HuH-7 (cell line): ENCODE measurements around the gene HMX2.
"Not testable (repeated sequence)": the region's sequence is repeated elsewhere in the genome, so short reads cannot be mapped to it uniquely, and the experiment has no call there.

ENCODE experiments used
- DNase-seq: peaks from one replicate; pipeline ENCODE4 v3.0.0; 2011; ENCODE audit warnings: low spot score

The HMX2 gene

GRCh38 chr10:123150986-123151736, 3.2 kb downstream of the HMX2 start:
- DNase-seq, result no peak

GRCh38 chr10:123151737-123152135, 3.8 kb downstream of the HMX2 start:
- no peak for DNase-seq

GRCh38 chr10:123153486-123154091, 5.7 kb downstream of the HMX2 start:
- no peak for DNase-seq

- DNase-seq, result peak; percentile 99
These were observed 6.3 kb downstream of the HMX2 start, which contains the start of gene BUB3 for GRCh38 chr10:123154092-123154710. TSS of gene BUB3 (plus strand) at chr10:123154402. CDS start at chr10:123154918, 516 bp downstream.

GRCh38 chr10:123154711-123155505, 7.0 kb downstream of the HMX2 start:
- DNase-seq, result no peak

- no peak for DNase-seq
These were observed 8.1 kb downstream of the HMX2 start for GRCh38 chr10:123156078-123156477.

GRCh38 chr10:123157210-123157609, 9.3 kb downstream of the HMX2 start:
- no peak for DNase-seq

GRCh38 chr10:123158682-123159081, 10.7 kb downstream of the HMX2 start:
- DNase-seq, result no peak

- DNase-seq, result no peak
These were observed 12.5 kb downstream of the HMX2 start for GRCh38 chr10:123160311-123160980.

GRCh38 chr10:123164319-123164718, 16.4 kb downstream of the HMX2 start:
- no peak for DNase-seq

GRCh38 chr10:123165445-123166072, 17.6 kb downstream of the HMX2 start:
- DNase-seq, result no peak

- DNase-seq, result no peak
These were observed 18.7 kb downstream of the HMX2 start for GRCh38 chr10:123166618-123167017.

- DNase-seq, result no peak
These were observed 23.0 kb downstream of the HMX2 start for GRCh38 chr10:123170961-123171360.

- not testable (repeated sequence) for DNase-seq
These were observed 23.7 kb downstream of the HMX2 start for GRCh38 chr10:123171616-123172015.

- DNase-seq, result no peak
These were observed 27.8 kb downstream of the HMX2 start for GRCh38 chr10:123175389-123176387.

- DNase-seq, result not testable (repeated sequence)
These were observed 30.5 kb downstream of the HMX2 start for GRCh38 chr10:123178390-123178789.

- DNase-seq, result no peak
These were observed 32.5 kb downstream of the HMX2 start for GRCh38 chr10:123180101-123181090.

- no peak for DNase-seq
These were observed 35.8 kb downstream of the HMX2 start for GRCh38 chr10:123183724-123184123.

GRCh38 chr10:123187781-123188180, 39.8 kb downstream of the HMX2 start:
- no peak for DNase-seq
